ENCODE results near the gene LBR.

The LBR gene

DNA sequence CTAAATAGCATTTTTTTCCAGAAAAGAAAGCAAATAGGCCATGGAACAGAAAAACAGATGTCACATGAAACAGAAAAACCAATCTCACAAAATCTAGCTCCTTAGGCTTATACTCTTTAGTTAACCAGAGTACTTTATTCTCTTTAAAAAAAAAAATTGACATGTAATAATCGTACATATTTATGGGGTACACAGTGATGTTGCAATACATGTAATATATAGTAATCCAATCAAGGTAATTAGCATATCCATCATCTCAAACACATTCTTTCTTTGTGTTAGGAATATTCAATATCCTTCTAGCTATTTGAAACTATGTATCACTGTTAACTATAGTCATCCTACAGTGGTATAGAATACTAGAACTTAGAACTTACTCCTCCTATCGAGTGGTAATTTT is 20.1 kb downstream of the LBR start:
- TF ChIP-seq, protein P1, sequence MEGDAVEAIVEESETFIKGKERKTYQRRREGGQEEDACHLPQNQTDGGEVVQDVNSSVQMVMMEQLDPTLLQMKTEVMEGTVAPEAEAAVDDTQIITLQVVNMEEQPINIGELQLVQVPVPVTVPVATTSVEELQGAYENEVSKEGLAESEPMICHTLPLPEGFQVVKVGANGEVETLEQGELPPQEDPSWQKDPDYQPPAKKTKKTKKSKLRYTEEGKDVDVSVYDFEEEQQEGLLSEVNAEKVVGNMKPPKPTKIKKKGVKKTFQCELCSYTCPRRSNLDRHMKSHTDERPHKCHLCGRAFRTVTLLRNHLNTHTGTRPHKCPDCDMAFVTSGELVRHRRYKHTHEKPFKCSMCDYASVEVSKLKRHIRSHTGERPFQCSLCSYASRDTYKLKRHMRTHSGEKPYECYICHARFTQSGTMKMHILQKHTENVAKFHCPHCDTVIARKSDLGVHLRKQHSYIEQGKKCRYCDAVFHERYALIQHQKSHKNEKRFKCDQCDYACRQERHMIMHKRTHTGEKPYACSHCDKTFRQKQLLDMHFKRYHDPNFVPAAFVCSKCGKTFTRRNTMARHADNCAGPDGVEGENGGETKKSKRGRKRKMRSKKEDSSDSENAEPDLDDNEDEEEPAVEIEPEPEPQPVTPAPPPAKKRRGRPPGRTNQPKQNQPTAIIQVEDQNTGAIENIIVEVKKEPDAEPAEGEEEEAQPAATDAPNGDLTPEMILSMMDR (IDR thresholded peaks at IDR 0.05), result no peak
- no peak for DNase-seq
- Mint-ChIP-seq H3K4me1 (peaks cover 25% of the 10 kb centered on the region), H3K27ac (no peak overlapping the region), H3K27me3 (ENCODE audit: low read depth, poor library complexity) (no peaks in the 10 kb centered on the region), H3K4me3 (no peak overlapping the region), H3K9me3 (no peaks in the 10 kb centered on the region), H3K36me3 (ENCODE audit: low read depth) (peaks cover 98% of the 10 kb centered on the region)

DNA sequence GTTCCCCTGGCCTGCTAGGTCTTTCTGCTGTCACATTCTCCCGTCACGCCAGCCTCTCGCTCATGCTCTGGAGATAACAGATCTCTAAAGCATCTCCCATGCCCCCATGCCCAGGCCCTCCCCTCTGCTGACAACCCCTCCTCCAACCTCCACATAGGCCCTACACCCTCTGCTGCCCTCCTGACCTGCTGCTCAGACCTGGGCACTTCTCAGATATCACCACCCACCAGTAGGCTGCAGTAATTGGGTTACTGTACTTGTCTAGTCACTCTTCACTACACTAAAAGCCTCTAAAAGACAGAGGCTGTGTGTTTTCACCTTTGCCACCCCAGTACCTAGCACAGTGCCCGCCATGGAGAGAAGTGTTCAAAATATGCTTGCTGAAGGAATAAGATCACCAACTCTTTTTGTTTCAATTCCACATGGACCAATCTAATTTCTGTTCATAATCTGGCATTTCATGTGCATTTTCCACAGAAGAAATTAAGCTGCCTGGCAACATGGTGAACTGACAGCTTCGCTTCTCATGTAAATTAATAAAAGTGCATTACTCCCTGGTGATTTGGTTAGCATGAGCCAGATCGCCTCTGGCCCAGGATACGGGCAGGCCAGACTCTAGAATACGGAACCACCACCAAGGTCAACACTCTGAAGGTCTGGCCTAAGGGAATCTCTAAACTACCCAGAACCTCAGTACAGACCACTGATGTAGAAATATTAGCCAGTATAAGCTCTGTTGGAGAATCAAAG is 20.7 kb downstream of the LBR start:
- no peak for DNase-seq
- H3K27me3 Mint-ChIP-seq (ENCODE audit: low read depth, poor library complexity), result no peaks in the 10 kb centered on the region
- H3K27ac Mint-ChIP-seq, result peak overlapping the region; percentile 85
- H3K4me3 Mint-ChIP-seq, result no peak overlapping the region
- peaks cover 92% of the 10 kb centered on the region for H3K36me3 Mint-ChIP-seq (ENCODE audit: low read depth)
- TF ChIP-seq, protein P1 (IDR thresholded peaks at IDR 0.05), result no peak
- no peaks in the 10 kb centered on the region for H3K9me3 Mint-ChIP-seq
- peaks cover 25% of the 10 kb centered on the region for H3K4me1 Mint-ChIP-seq

DNA sequence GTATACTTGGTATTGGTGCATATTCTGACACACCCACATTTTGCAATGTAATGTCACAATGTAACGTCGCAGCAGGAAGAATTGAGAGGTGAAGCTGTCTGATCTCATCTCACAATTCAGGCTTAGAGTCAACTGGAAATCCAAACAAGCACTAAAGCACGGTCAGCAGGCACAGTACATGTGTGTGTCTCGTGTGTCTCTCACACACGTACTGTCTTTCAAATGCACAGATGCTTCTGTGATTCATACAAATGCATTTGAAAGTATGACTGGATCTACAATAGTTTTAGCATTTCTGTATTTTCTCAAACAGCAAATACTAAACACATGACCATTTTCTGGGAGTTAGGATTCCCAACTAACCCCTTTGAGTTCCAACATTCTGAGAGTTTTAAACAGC is 26.9 kb downstream of the LBR start:
- no peak overlapping the region for H3K4me3 Mint-ChIP-seq
- no peak overlapping the region for H3K27ac Mint-ChIP-seq
- no peaks in the 10 kb centered on the region for H3K27me3 Mint-ChIP-seq (ENCODE audit: low read depth, poor library complexity)
- no peaks in the 10 kb centered on the region for H3K9me3 Mint-ChIP-seq
- TF ChIP-seq, protein P1 (IDR thresholded peaks at IDR 0.05), result no peak
- H3K4me1 Mint-ChIP-seq, result no peaks in the 10 kb centered on the region
- DNase-seq, result no peak
- peaks cover 88% of the 10 kb centered on the region for H3K36me3 Mint-ChIP-seq (ENCODE audit: low read depth)

DNA sequence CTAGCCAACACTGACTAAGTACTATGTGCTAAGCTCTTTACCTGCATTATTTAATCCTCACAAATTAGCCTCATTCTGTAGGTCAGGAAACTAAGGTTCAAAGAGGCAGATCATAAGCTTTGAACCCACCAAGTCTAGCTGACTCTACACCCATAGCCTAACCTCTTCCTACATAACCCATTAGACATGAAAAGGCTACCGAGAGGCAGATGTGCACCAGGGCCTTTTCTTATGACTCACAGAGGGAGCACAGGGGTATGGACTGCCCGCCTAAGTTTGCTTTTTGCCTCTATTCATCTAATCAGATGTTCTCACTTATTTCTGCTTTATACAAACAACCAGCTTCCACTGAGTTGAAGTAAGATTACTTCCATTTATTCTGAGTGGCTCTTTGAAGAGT is 31.5 kb downstream of the LBR start:
- Mint-ChIP-seq H3K9me3 (no peaks in the 10 kb centered on the region), H3K4me1 (no peaks in the 10 kb centered on the region), H3K36me3 (ENCODE audit: low read depth) (peaks cover 79% of the 10 kb centered on the region), H3K27me3 (ENCODE audit: low read depth, poor library complexity) (peaks cover 5% of the 10 kb centered on the region), H3K4me3 (no peak overlapping the region), H3K27ac (no peak overlapping the region)
- TF ChIP-seq, protein P1 (IDR thresholded peaks at IDR 0.05), result no peak
- DNase-seq, result no peak

DNA sequence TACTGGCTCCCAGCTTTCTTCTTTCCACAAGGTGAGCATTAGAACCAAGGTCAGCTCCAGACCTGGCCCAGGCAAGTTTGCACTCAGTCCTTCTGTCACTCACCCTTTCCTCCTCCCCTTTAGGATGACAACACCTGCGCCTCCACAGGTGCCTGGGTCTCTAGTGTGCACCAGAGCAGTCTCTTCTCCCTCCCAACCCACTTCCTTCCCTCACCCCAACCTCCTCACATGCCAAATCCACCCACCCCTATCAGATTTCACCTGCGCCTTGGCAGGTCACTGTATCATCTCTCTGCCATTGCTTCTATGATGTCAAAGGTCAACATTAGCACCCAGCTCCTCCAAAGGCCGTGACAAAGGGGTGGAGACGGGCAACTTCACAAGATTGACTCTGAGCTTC is 38.0 kb downstream of the LBR start:
- peaks cover 19% of the 10 kb centered on the region for H3K36me3 Mint-ChIP-seq (ENCODE audit: low read depth)
- H3K27ac Mint-ChIP-seq, result no peak overlapping the region
- H3K4me3 Mint-ChIP-seq, result no peak overlapping the region

More for the DNA sequence above, 38.0 kb downstream of the LBR start:
- Mint-ChIP-seq H3K27me3 (ENCODE audit: low read depth, poor library complexity) (peaks cover 7% of the 10 kb centered on the region), H3K4me1 (peaks cover 6% of the 10 kb centered on the region), H3K9me3 (peaks cover 6% of the 10 kb centered on the region)
- DNase-seq, result no peak
- TF ChIP-seq, protein P1 (IDR thresholded peaks at IDR 0.05), result no peak
